ENCODE measurements around the gene TXNDC11.

DNA sequence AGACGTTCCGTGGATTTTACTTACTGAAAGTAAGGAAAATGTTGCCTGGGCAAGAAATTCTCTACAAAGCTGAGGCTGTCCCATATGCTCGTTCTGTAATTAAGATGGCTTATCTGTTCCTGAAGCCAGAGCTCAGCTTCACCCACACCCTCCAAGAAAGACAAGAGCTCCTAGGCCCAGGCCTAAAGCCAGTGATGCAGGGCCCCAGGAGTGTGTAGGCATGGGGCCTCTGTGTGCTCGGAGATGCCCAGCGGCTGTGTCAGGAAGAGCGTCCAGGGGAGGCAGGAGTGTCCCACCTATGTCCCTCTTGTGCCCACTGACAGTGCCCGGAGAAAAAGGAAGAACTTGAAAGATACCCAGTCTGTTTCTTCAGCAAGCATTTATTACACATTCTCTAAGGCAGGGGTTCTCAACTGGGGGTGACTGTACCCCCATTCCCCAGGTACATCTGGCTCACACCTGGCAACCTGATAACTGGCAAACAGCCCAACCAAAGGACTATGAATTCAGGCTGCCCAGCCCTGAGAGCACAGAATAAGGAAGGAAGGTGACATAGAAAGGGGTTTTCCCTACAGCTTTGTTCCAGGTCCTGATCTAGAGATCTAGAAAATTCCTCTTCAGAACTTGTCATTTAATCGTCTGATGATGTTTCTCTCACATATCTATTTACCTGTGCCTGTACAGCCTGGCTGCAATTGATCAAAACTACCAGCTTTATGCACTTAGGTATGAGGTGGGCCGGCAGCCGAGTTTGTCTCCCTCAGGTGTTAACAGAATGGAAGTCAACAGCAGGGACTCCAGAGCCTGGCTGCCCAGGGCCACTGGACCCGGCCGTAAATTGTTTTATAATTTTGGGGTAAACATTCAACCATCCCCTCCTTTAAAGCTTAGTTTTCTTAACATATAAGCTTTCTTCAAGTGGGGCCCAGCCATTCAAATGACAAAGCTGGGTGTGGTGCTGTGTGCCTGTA lies 62.4 kb downstream of the TXNDC11 start:
- no peak for TF ChIP-seq EZH2 (IDR thresholded peaks at IDR 0.05; ENCODE audit: insufficient read depth, poor library complexity, severe bottlenecking)
- no peak for TF ChIP-seq EZH2phosphoT487 (IDR thresholded peaks at IDR 0.05; ENCODE audit: insufficient read depth, low read depth)

Data from GM23248 (cell line).